DMS114 treated with DMSO at 0.1 percent for 48 hours (cell line): Measurements from ENCODE around the gene PDX1.

ENCODE experiments used
- DNase-seq: peaks from one replicate; lab custom pipeline; 2025; ENCODE audit not compliant: unreplicated experiment; lab: John Stamatoyannopoulos, UW

The PDX1 gene

GRCh38 chr13:27921961-27922882 is 2.4 kb downstream of the PDX1 start:
- no peak for DNase-seq

- no peak for DNase-seq
Observed at GRCh38 chr13:27922883-27923612, 3.2 kb downstream of the PDX1 start.

GRCh38 chr13:27923794-27924528 is 4.2 kb downstream of the PDX1 start:
- DNase-seq = no peak

GRCh38 chr13:27924529-27925141 is 4.8 kb downstream of the PDX1 start:
- no peak for DNase-seq

- DNase-seq = no peak
Observed at GRCh38 chr13:27925220-27925991, 5.6 kb downstream of the PDX1 start.

- DNase-seq = no peak
Observed at GRCh38 chr13:27926644-27927434, 7.0 kb downstream of the PDX1 start.

GRCh38 chr13:27927444-27928352 is 7.9 kb downstream of the PDX1 start:
- no peak for DNase-seq

- no peak for DNase-seq
Observed at GRCh38 chr13:27928353-27928804, 8.6 kb downstream of the PDX1 start.

- no peak for DNase-seq
Observed at GRCh38 chr13:27928805-27929753, 9.3 kb downstream of the PDX1 start.

GRCh38 chr13:27929868-27930267 is 10.1 kb downstream of the PDX1 start:
- no peak for DNase-seq

GRCh38 chr13:27933118-27933517 is 13.3 kb downstream of the PDX1 start:
- DNase-seq = no peak

GRCh38 chr13:27933580-27934328 is 14.0 kb downstream of the PDX1 start:
- no peak for DNase-seq

GRCh38 chr13:27942972-27943371 is 23.2 kb downstream of the PDX1 start:
- no peak for DNase-seq

GRCh38 chr13:27952876-27953675 is 33.3 kb downstream of the PDX1 start:
- DNase-seq = no peak

GRCh38 chr13:27953676-27954405 is 34.0 kb downstream of the PDX1 start:
- DNase-seq = peak; percentile 40
